BE2C (cell line): Measurements from ENCODE around the gene TNS3.
A peak's percentile ranks its signal among the peaks of the same experiment; 100 is the strongest.

Experiments
- DNase-seq: peaks from one replicate; pipeline ENCODE4 v3.0.0-alpha.2; 2020
- H3K27me3 ChIP-seq: fragments of 250-450 bp; sonication (Bioruptor Pico); 2 replicates; pipeline ENCODE4 v1.5.1; 2020; ENCODE audit warnings: mild to moderate bottlenecking
- H3K36me3 ChIP-seq: fragments of 250-450 bp; sonication (Bioruptor Pico); 2 replicates; pipeline ENCODE4 v1.5.1; 2020; ENCODE audit warnings: mild to moderate bottlenecking
- H3K4me1 ChIP-seq: fragments of 250-450 bp; sonication (Bioruptor Pico); 2 replicates; pipeline ENCODE4 v1.5.1; 2020
- H3K4me3 ChIP-seq: 2 replicates; pipeline ENCODE4 v1.5.1; 2011; ENCODE audit warnings: low read depth, low read length
- H3K9me3 ChIP-seq: fragments of 250-450 bp; sonication (Bioruptor Pico); 2 replicates; pipeline ENCODE4 v1.5.1; 2020
- TF ChIP-seq, protein P1 (sequence below): IDR thresholded peaks from 2 replicates; pipeline ENCODE4 v1.5.1; 2012; ENCODE audit warnings: mild to moderate bottlenecking, low read depth, low read length

Gene TNS3

DNA sequence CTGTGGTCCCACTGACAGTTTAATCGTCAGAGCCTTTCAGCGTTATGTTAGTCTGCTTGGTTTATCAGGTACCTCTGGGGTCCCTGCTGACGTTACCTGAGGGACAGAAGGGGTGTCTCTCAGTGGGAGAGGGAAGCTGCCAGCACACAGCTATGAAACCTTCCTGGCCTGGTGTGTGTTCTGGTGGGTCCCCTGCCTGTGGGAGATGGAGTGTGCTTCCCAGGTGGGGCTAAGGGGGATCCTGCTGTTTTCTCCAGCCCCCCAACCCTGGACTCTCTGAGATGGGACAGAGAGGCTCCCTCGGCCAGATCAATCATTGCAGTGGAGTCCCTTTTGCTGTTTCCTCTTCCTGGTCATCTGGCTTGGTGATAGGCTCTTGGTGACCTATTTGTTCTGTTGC is 308.8 kb downstream of the TNS3 start:
- no peaks in the 10 kb centered on the region for H3K27me3 ChIP-seq
- H3K9me3 ChIP-seq, result no peaks in the 10 kb centered on the region
- no peak overlapping the region for H3K4me3 ChIP-seq
- no peaks in the 10 kb centered on the region for H3K36me3 ChIP-seq
- TF ChIP-seq, protein P1, sequence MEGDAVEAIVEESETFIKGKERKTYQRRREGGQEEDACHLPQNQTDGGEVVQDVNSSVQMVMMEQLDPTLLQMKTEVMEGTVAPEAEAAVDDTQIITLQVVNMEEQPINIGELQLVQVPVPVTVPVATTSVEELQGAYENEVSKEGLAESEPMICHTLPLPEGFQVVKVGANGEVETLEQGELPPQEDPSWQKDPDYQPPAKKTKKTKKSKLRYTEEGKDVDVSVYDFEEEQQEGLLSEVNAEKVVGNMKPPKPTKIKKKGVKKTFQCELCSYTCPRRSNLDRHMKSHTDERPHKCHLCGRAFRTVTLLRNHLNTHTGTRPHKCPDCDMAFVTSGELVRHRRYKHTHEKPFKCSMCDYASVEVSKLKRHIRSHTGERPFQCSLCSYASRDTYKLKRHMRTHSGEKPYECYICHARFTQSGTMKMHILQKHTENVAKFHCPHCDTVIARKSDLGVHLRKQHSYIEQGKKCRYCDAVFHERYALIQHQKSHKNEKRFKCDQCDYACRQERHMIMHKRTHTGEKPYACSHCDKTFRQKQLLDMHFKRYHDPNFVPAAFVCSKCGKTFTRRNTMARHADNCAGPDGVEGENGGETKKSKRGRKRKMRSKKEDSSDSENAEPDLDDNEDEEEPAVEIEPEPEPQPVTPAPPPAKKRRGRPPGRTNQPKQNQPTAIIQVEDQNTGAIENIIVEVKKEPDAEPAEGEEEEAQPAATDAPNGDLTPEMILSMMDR, result no peak
- H3K4me1 ChIP-seq, result no peaks in the 10 kb centered on the region
- DNase-seq, result no peak

DNA sequence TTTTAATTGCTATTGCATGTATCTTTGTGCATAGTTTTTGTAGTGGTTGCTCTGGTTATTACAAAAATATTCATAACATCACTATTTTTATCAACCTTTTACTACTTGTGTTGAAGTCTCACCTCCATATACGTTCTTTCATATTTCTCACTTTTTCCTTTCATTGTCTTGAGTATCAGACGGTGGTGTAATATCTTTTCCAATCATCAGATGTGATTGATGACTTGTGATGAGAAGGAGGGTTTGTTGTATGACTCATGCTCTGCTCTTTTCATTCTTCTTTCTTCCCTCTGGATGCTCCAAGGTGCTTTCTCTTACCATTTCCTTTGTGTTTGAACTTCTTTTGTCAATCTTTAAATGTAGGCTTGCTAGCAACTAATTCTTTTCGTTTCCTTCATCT is 310.2 kb downstream of the TNS3 start:
- no peaks in the 10 kb centered on the region for H3K4me1 ChIP-seq
- TF ChIP-seq, protein P1, result no peak

DNA sequence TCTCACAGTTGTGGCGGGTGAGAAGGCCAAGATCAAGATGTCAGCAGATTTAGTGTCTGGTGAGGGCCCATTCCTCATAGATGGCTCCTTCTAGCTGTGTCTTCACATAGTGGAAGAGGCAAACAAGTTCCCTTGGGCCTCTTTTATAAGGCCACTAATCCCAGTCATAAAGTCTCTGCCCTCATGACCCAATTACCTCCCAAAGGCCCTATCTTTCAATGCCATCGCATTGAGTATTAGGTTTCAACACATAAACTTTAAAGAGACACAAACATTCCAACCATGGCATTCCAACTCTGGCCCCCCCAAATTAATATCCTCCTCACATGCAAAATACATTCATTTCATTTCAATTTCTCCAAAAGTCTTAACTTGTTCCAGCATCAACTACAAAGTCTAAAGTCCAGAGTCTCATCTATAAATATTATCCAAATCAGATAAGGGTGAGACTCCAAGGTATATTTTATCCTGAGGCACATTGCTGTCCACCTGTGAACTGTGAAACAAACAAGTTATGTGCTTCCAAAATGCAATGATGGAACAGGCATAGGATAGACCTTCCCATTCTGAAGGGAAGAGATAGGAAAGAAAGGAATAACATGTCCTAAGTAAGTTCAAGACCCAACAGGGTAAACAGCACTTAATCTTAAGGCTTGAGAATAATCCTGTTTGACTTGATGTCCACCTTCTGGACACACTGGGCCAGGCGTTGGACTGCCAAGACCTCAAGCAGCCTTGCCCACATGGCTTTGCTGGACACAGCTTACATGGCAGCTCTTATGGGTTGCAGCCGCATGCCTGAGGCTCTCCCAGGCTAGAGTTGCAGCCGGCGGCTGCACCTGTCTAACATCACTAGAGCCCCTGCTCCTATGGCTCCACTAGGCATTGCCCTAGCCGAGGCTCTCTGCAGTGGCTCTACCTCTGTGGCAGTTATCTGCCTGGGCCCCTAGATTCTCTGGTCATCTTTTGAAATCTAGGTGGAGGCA is 312.8 kb downstream of the TNS3 start:
- DNase-seq, result no peak
- Histone ChIP-seq H3K4me1 (no peaks in the 10 kb centered on the region), H3K27me3 (no peaks in the 10 kb centered on the region), H3K4me3 (no peak overlapping the region), H3K9me3 (no peaks in the 10 kb centered on the region), H3K36me3 (no peaks in the 10 kb centered on the region)
- TF ChIP-seq, protein P1, result no peak

More for the DNA sequence above, 310.2 kb downstream of the TNS3 start:
- H3K27me3 ChIP-seq, result no peaks in the 10 kb centered on the region
- H3K4me3 ChIP-seq, result no peak overlapping the region
- DNase-seq, result no peak
- no peaks in the 10 kb centered on the region for H3K36me3 ChIP-seq
- no peaks in the 10 kb centered on the region for H3K9me3 ChIP-seq

DNA sequence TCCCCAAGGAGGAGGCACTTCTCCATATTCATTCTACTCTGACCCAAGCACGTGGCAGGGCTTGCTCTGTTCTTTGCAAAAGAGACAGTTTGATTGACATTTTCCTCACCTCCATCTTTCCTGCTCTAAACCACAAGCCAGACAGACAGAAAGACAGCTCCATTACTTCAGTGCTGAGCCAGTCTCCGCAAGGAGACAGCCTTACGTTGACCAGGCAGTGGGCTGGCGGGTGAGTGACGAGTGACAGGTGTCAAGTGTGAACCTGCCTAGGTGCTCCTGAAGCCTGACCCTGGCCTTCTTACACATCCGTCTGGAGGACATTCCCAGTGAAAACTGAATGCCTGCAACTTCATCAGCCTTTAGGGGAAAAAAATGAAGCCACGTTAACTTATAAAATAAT is 314.6 kb downstream of the TNS3 start:
- no peaks in the 10 kb centered on the region for H3K27me3 ChIP-seq
- no peaks in the 10 kb centered on the region for H3K4me1 ChIP-seq
- DNase-seq, result no peak
- no peaks in the 10 kb centered on the region for H3K9me3 ChIP-seq
- TF ChIP-seq, protein P1, result no peak
- H3K4me3 ChIP-seq, result no peak overlapping the region
- no peaks in the 10 kb centered on the region for H3K36me3 ChIP-seq

DNA sequence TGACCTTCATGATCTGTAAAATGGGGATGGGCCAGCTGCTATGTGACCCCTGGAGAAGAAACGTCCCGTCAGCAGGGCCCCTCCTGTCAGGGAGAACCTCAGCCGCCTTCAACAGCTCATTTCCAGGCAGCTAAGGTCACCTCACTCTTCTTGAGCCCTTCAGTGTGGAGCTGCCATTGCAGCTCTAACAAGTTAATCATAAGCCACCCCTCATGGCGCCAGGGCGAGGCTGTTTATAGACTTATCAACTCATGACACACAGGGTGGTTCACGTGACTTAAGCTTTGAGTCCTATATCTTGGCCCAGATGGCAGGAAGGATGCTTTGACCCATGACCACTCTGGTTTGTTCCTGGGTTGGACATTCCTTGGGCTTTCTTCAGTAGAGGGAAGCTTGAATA is 315.1 kb downstream of the TNS3 start:
- Histone ChIP-seq H3K4me1 (no peaks in the 10 kb centered on the region), H3K27me3 (no peaks in the 10 kb centered on the region), H3K36me3 (no peaks in the 10 kb centered on the region), H3K4me3 (no peak overlapping the region), H3K9me3 (no peaks in the 10 kb centered on the region)
- TF ChIP-seq, protein P1, result no peak
- DNase-seq, result no peak

DNA sequence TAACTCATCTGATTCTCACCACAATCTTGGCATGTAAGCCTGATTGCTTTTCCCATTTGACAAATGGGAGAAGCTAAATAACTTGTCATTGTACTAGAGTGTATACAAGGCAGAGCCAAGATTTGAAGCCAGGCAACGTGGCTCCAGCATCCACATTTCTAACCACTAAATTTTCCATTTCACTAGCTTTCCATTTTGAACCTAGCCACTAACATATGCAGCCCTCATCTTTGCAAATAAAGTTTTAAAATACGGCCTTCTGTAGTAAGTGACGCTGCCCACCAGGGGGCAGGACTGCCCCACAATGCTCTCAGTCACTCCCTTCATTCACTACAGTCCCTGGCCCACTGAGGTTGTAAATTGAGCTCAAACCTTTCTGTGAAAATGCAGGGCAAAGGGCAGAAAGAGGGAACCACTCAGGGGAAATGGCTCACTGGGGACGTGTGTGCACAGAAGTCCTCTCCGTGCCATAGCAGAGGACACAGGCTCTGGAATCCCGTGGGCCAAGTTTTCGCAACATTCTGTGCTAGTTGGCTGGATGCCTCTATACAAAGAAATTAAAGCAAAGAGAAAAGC is 315.7 kb downstream of the TNS3 start:
- Histone ChIP-seq H3K27me3 (no peaks in the 10 kb centered on the region), H3K9me3 (no peaks in the 10 kb centered on the region), H3K4me1 (no peaks in the 10 kb centered on the region), H3K4me3 (no peak overlapping the region), H3K36me3 (no peaks in the 10 kb centered on the region)
- TF ChIP-seq, protein P1, result peak; percentile 96
- peak; percentile 65 for DNase-seq
